ENCODE measurements around the gene ZP1. TPM values are rescaled to one million over a fixed set of nuclear protein-coding genes. Genes with fewer than 3 reads are reported as not detected.

ZP1 gene
- total and polyA plus RNA-seq, 2 of the 13 experiments (the other 11 are each of a cell fraction or from before 2014, with no cell fraction given) = 0.16 TPM; not detected in 1

- 0 out of 2 replicates have a peak, but pooled peaks have one; percentile 5 for TF ChIP-seq SMAD1 (CRISPR knock-in tag; IDR thresholded peaks at IDR 0.05; ENCODE audit: borderline replicate concordance, low read depth)
- TF ChIP-seq JUND (CRISPR knock-in tag; IDR thresholded peaks at IDR 0.05) = 0 out of 2 replicates have a peak, but pooled peaks have one; percentile 46
- TF ChIP-seq RORA (CRISPR knock-in tag; IDR thresholded peaks at IDR 0.05) = no peak
- TF ChIP-seq KAT8 (CRISPR knock-in tag; IDR thresholded peaks at IDR 0.05) = peak; percentile 97
- TF ChIP-seq WIZ (CRISPR knock-in tag; IDR thresholded peaks at IDR 0.05) = no peak; the same call in 1 of the 2 replicates
- peak; percentile 89; the same call in 1 of the 2 replicates for TF ChIP-seq KLF12 (CRISPR knock-in tag; IDR thresholded peaks at IDR 0.05; ENCODE audit: borderline replicate concordance)
- TF ChIP-seq FIP1L1 (IDR thresholded peaks at IDR 0.05; ENCODE audit: borderline replicate concordance, insufficient read depth, low read depth, low read length) = no peak
- peak; percentile 43; the same call in 1 of the 2 replicates for TF ChIP-seq HMGXB3 (CRISPR knock-in tag; IDR thresholded peaks at IDR 0.05; ENCODE audit: borderline replicate concordance)
- TF ChIP-seq CENPT (CRISPR knock-in tag; IDR thresholded peaks at IDR 0.05; ENCODE audit: low read depth) = peak; percentile 76; the same call in 1 of the 2 replicates
- TF ChIP-seq MEIS1 (CRISPR knock-in tag; IDR thresholded peaks at IDR 0.05; ENCODE audit: borderline replicate concordance) = no peak; the same call in 1 of the 2 replicates
- TF ChIP-seq TRIM24 (CRISPR knock-in tag; IDR thresholded peaks at IDR 0.05) = no peak
- TF ChIP-seq ZFY (CRISPR knock-in tag; IDR thresholded peaks at IDR 0.05) = peak; percentile 91
- TF ChIP-seq ZNF512B (CRISPR knock-in tag; IDR thresholded peaks at IDR 0.05; ENCODE audit: borderline replicate concordance) = no peak
- no peak for TF ChIP-seq RAD51 (IDR thresholded peaks at IDR 0.05; ENCODE audit: borderline replicate concordance)
- no peak for TF ChIP-seq ZNF354B (CRISPR knock-in tag; IDR thresholded peaks at IDR 0.05)
- TF ChIP-seq ZNF570 (CRISPR knock-in tag; IDR thresholded peaks at IDR 0.05; ENCODE audit: borderline replicate concordance) = no peak
- TF ChIP-seq ZNF691 (CRISPR knock-in tag; IDR thresholded peaks at IDR 0.05; ENCODE audit: borderline replicate concordance, low read depth) = peak; percentile 78; the same call in 1 of the 2 replicates
- peak; percentile 57; the same call in 1 of the 2 replicates for TF ChIP-seq ZNF761 (CRISPR knock-in tag; conservative IDR thresholded peaks at IDR 0.05)
- peak; percentile 71 for TF ChIP-seq ZKSCAN1 (IDR thresholded peaks at IDR 0.05; ENCODE audit: low read length)
- peak; percentile 48; the same call in 1 of the 2 replicates for TF ChIP-seq CEBPG (CRISPR knock-in tag; IDR thresholded peaks at IDR 0.05)
Measured at GRCh38 chr11:60841797-60842667, 25.3 kb upstream of the ZP1 start, which contains the start of gene CCDC86 (continued).
